Subcutaneous adipose tissue (tissue), 4 donors: ENCODE results near the gene ACTR10. TPM values are rescaled to one million over a fixed set of nuclear protein-coding genes. Genes with fewer than 3 reads are reported as not detected.

ENCODE experiments used
- CTCF ChIP-seq: fragments of 450-650 bp; IDR thresholded peaks from one replicate; pipeline ENCODE4 v1.5.1; 2016; ENCODE audit warnings: low read depth, mild to moderate bottlenecking, control low read depth, antibody characterized with exemption, moderate library complexity
- total RNA-seq, 4 donors: library from RNA; depleted of rRNA; stranded (reverse); fragments of >200 nt; gene quantifications; one replicate each; pipeline ENCODE4 v1.1.0, GENCODE V29; 2016

The ACTR10 gene
- total RNA-seq, 4 donors from 2014 or later, result 63.2 to 102 (median 66.1) TPM

- no peak for TF ChIP-seq CTCF
Observed at GRCh38 chr14:58249611-58250010, 49.7 kb downstream of the ACTR10 start.

- TF ChIP-seq CTCF, result no peak
Observed at GRCh38 chr14:58258156-58258555, 58.2 kb downstream of the ACTR10 start.

- no peak for TF ChIP-seq CTCF
Observed at GRCh38 chr14:58265401-58265800, 65.5 kb downstream of the ACTR10 start.

GRCh38 chr14:58270628-58271027 is 70.7 kb downstream of the ACTR10 start:
- TF ChIP-seq CTCF, result no peak

- TF ChIP-seq CTCF, result no peak
Observed at GRCh38 chr14:58272588-58273372, 72.8 kb downstream of the ACTR10 start.

GRCh38 chr14:58274881-58275280 is 74.9 kb downstream of the ACTR10 start:
- no peak for TF ChIP-seq CTCF

GRCh38 chr14:58275527-58276190 is 75.7 kb downstream of the ACTR10 start:
- no peak for TF ChIP-seq CTCF
